HG02798 (cell line): ENCODE data around the gene CNRIP1.

Experiments
- ATAC-seq: cut with Tn5 transposase; IDR thresholded peaks from one replicate; pipeline ENCODE4 v1.9.1; 2021; ENCODE audit warnings: mild to moderate bottlenecking; ENCODE audit not compliant: unreplicated experiment, poor library complexity

Gene CNRIP1

DNA sequence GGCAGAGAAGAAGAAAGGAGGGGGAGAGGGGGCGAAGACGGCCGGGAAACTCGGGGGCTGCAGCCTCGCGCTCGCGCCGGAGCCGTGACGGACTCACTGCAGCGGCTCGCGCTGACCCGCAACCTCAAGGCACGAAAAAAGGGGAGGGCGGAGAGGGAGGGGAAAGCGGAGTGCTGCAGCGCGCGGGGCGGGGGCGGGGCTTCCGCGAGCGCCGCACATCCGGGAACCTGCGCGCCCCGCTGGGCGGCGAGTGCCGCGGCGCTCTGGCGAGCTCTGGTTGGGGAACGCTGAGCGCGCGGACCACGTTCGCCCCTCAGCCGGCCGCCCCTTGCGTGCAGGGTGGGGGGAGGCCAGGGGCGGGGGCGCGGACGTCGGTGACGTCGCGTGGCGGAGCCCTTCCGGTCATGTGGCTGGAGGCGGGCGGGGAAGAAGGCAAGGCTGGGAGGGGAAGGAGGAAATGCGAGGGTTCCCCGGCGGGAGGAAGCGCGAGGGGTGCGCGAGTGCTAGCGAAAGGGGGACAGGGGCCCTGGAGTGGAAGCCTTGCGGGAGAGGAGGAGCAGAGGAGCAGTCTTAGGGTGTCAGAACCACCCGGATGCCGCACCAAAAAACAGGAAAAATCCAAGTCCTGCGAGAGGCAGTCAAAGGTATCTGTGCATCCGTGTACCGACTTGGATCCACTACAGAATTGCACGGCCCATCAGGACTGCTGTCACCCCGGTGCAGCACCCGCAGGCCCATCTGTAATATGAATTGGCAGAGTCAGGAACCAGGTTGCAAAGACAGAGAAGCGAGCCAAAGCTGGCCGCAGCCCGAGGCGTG lies 67.1 kb downstream of the CNRIP1 start, which contains the start of gene PPP3R1:
Gene PPP3R1, minus strand, starts transcription at position 133 of the 819 bp plus-strand sequence. CDS start 405 bp downstream, outside the sequence.
- ATAC-seq: peak; percentile 90

DNA sequence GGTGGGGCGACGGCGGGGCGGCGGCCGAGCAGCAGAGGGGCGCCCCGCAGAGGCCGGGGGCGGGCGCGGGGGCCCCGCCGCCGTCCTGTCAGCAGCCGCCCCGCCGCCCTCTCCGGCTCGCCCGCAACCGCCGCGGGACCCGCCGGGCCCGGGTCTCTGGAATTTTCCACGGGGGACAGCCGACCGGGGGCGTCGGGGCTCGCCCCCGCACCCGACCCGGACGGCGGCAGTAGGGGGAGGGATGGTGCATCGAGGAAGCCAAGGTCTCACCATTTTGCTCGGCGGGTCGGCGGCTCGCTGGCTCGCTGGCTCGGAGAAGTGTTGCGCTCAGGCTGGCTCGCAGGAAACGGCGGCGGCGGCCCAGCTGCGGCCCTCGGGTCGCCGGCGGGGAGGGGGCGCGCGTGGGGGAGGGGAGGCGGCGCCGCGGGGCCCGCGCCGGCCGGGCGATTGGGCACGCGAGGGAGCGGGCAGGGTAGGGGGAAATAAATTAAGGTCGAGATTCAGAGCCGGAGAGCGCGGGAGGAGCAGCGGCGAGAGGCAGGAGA lies 67.8 kb downstream of the CNRIP1 start:
- peak; percentile 4 for ATAC-seq

DNA sequence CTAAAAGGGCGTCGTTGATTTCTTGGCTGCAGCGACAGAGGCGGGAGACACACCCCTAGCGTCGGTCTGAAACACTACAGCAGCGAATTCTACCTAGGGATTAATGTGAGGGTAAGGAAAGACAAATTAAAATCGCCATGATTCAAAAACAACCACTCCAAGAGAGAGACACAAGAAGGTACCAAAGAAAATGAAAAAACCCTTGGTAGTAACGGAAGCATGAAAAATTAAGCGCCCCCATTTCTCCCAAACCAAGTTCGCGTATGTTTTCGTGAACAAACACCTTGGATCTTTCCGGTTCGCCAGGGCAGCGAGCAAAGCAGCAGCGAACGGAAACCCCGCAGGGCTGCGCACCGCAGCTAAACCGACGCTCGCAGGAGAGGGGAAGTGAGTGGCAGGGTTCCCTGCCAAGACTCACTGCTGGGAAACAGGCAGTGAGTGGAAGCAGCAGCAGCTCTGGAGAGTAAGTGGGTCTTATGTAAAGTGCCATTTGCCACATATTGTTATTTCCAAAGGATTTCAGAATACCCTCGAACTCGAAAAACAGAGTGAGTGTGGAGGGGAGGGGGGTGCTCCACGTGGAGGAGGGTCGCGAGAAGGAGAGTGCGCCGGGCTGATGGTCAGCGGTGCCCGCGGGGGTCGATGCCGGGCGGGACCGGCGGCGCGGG lies 68.4 kb downstream of the CNRIP1 start:
- peak; percentile 54 for ATAC-seq

DNA sequence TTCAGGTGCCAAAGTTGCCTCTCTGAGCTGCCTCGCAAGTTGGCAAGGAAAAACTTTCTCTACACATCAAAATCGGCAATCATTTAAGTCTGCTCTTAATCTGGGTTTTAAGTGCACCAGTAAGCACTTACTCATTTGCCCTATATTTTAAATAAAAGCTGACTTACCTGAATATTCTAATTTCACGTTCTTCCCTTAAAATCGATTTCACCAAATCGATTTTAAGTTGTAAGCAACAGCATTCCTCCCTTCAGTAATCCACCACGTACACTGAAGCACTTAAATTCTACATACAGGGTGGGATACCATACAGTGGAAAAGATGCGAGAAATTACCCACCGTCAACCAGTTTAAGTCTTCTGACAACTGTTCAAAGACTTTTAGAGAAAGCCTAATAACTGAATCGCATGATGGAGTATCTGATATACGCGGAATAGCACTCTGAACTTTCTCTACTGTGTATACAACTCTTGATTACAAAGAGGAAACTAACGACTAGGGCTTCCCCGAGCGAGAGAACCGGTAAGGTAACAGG lies 69.0 kb downstream of the CNRIP1 start:
- no peak for ATAC-seq

DNA sequence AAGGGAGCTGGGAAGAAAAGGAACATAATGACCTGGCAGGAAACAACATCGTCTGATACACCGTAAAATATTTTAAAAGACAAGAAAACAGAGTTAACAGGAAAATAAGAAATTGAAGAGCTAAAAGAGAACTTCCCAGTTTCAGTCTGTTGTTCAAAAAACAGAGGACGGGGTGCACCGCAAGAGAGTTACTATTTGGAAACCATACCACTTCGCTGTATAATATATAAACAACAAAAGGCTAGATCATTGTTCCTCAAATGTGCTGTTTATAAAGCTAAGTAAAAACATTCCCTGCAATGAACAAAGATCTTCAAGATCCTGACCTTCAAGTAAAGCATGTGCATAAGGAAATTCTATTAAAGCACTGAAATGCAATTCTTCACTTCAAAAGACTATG lies 69.6 kb downstream of the CNRIP1 start:
- no peak for ATAC-seq

DNA sequence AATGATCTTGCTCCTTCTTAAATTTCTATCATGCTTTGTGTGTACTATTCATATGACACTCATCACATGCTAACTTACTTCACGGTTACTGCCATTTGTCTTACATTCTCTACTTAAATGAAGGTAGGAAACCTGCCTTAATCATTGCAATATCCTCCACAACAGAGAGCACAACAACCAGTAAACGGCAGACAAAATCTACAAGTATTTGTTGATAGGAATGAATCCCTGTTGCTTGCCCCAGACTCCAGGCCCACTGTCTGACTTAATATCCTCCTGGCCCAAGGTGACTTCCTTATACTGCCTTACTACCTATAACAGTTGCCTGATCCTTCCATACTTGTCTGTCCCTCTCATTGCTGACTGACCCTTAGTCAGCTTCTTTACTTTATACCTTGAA lies 70.9 kb downstream of the CNRIP1 start:
- no peak for ATAC-seq

DNA sequence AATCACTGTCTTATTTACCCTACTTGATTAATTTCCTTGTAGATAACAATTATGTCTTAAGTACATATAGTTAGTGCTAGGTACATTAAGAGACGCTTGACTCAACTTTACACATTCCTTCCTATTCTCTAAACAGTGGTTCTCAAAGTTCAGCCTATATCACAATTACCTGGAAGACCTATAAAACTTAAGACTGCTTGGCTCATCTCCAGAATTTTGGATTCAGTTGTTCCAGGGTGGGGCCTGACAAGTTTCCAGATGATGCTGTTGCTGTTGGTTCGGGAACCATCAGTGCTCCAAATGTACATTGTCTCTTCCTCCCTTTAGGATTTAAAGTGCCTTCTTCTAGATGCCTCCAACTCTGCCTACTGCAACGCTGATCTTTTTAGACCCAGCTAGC lies 71.4 kb downstream of the CNRIP1 start:
- ATAC-seq: no peak

DNA sequence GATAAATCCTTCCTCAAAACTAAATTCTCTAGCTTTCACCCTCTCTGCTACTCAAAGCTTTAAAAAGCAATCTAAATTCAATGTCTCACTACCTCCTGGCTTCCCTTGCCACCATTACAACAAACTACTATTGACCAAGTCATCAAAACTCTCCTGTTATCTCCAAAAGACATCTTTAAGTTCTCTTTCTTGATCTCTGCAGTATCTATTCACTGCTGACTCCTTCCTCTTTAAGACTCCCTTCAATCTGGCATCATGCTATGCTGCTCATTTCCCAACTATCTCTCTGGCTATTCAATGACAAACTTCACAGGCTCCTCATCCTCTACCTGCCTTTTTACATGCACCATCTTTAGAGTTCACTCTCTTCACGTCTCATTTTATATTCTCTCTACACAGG lies 73.4 kb downstream of the CNRIP1 start:
- no peak for ATAC-seq

DNA sequence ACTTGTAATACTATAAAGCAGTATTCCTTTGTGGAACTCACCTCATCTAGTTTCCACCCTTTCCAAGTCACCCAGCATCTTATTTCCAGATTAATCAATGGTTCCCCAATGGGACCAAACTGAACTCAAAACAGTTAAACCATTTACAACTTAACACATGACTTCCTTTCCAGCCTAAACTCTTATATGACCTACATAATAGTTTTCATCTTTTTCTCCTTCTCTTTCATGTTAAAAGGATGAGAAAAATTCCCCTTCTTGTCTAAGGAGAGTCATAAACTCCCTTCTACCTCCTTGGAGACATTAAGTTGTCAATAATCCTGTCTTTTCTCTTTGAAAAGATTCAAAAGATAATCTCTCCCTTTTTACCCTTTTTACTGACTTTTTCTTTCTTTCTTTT lies 74.1 kb downstream of the CNRIP1 start:
- ATAC-seq: no peak

DNA sequence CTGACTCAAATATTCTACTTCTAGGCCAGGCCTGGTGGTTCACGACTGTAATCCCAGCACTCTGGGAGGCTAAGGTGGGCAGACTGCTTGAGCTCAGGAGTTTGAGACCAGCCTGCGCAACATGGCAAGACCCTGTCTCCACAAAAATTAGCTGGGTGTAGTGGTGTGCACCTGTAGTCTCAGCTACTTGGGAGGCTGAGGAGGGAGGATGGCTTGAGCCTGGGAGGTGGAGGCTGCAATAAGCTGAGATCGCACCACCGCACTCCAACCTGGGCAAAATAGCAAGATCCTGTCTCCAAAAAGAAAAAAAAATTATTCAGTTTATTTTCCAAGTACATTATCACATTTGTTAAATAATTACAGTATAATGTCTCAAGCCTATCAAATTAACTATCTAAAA lies 74.7 kb downstream of the CNRIP1 start:
- ATAC-seq: no peak

DNA sequence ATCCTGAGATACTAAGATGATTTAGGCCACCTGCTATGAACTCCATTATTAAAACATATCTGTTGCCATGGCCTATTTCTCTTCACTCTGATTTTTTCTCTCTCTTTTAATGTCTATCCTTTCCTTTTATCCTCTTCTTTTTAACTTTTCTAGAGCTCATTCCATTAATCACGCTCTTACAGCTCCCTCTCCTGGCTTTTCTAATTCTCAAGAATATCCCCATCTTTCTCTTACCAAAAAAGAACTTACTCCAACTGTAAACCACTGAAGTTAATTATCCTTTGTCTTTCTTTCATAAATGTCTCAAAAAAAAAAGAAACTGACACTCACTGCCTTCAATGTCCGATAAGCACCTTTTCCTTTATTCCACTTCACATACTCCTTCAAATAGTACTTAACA lies 75.3 kb downstream of the CNRIP1 start:
- no peak for ATAC-seq
